GM18508 (cell line): ENCODE data around the gene C10orf105.

Experiments
- ATAC-seq: cut with Tn5 transposase; IDR thresholded peaks from one replicate; pipeline ENCODE4 v1.9.1; 2021; ENCODE audit warnings: moderate number of reproducible peaks; ENCODE audit not compliant: insufficient read depth, unreplicated experiment

C10orf105 gene, protein sequence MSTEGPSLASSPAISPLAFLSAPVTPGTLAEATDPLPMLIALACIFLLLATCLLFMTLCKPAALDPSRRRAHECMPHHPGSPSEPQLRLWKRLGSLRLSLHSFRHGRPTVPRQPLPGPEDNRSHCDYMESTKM

DNA sequence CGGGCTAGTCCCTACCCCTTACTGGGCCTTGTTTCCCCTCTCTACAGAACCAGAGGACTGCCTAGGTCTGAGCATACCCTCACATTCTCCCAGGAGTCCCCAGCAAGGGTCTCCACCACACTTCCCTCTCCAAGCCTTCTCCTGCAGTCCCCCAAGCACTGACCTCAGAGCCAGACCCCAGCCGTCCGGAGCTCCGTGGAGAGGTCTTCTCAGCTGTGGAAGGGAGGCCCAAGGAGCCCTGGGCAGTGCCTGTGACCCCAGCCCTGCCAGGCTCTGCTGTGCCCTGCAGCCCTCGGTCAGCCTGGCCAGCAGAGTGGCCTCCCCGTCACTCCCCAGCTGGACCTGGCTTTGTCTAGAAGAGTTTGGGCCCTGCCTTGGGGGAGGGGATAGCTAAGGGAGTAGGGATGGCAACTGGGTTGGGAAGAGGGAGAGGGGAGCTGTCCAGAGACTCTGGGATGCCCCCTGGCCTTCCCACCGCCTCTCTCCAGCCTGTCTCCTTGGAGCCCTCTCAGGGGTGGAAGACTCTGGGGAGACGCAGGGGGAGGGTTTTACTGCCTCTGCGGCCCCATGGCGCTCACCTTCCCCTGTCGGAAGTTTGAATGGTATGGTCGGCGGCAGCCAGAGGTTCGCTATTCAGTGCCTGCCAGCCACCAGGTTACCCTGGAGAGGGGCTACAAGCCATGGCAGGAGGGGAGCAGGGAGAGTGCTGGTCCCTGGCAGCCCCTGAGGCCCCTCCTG lies at the start of gene C10orf105:
C10orf105 (minus strand) TSS at position 315 of the 738 bp plus-strand sequence. CDS start 3,441 bp downstream, outside the sequence.
- ATAC-seq = no peak

DNA sequence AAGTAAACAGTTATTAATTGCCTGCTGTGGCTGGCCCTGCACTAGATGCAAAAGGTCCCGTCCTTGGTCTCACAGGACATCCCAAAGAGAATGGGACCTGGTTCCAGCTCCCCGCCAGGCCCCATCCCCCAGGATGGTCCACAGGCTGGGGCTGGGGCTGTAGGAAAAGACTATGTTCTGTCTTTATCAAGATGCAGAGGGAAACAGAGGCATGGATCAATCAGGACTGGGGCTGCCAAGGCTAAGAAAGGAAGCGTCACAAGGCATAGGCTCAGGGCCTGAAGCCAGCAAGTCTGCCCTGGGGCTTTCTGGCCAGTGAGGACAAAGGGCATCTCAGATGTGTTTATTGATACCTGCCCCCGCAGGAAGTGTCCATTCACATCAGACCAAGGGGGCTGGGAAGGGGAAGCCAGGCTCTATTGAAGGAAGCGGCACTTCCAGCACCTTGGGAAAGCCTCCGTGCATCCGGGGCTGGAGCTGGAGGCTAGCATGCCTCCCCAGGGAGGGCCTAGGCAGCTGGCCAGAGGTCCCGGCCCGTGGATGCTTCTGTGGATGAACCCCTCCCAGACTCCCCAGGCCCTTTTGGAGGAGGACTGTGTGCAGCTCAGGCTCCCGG lies 48.0 kb upstream of the C10orf105 start:
- no peak for ATAC-seq

GRCh38 chr10:71766717-71767419 lies 47.3 kb upstream of the C10orf105 start:
- no peak for ATAC-seq

DNA sequence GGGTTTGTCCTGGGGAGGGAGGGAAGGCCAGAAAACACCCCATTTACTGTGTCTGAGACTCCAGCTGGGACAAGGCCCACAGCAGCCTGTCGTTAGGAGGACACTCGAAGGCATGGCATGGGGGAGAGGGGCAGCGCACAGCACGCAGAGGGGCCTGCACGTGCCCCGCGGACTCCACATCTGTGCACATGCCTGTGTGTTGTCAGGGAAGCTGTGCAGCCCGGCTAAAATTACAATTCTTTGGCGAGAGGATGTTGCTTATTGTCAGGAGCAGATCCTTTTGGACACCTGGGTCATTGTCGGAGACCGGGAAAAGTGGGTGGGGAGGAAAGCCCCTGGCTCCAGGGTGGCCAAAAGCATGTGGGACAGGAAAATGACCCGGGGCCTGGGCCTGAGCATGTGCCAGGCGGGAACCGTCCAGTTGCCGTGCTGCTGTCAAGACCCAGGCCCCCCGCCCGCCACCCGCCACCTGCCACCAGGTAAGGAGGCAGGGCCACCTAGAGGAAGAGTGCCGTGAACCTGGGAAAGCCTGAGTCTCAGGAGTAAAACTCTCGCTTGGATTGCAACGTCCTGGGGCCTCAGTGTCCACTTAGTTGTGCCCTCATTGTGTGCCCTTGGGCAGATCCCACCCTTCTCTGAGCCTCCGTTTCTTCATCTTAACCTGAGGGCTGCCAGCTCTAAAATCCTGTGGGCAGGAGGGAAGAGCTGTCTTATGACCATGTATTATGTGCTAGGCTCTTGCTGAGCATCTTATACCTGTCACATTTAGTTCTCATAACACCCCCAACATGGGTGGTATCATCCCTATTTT lies 46.5 kb upstream of the C10orf105 start:
- ATAC-seq = no peak

- no peak for ATAC-seq
Observed at GRCh38 chr10:71765176-71765904, 45.8 kb upstream of the C10orf105 start.

DNA sequence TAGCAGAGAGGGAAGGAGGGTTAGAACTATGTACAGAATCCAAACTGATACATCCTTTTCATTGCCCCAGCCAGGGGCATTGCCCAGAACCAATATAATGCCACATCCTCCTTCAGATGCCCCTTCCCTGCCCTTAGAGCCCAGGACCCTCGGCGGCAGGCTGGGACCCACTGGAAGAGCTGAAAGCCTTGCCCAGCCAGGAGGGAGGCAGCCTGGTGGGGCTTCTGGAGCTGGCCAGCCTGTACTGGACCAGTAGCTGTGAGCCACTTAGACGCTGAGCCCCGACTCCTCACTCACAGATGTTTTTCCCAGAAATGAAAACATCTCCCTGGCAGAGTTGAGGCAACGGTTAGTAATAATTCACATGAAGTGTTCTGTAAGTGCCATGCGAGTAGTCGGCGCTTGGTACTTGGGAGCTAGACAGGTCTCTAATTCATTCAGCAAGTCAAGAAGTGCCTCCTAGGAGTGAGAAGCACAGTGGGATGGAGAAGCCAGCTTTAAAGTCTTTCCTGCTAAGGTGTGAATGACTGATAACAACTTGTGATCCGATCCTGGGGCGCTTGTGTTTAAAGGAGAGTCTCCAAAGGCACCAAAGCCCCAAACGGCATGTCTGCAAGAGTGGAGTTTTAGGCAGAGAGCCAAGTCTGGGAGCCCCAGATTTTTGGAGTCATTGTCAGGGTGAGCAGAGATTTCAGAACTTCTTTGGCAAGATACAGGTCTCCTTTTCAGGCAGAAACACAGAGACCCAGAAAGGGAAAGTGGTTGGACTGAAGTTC lies 44.0 kb upstream of the C10orf105 start:
- ATAC-seq = no peak

DNA sequence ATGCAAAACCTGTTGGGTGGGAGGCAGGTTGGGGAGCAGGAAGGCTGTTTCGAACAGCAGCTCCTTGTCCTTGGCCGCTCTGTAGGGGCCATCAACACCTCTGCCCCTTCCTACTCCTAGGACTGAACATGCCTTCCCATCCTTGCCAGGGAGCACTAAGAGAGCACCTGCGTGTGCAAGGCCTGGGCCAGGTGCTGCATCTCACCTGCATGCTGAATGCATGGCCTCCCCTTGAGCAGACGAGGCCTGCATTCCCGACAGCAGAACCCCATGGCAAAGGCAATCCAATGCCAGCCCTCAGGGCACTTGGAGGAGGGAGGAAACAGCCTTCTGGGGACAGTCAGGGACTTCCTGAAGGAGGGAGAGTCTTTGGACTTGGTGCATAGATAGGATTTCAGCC lies 42.7 kb upstream of the C10orf105 start:
- ATAC-seq = no peak

GRCh38 chr10:71761541-71762113 lies 42.0 kb upstream of the C10orf105 start:
- no peak for ATAC-seq

DNA sequence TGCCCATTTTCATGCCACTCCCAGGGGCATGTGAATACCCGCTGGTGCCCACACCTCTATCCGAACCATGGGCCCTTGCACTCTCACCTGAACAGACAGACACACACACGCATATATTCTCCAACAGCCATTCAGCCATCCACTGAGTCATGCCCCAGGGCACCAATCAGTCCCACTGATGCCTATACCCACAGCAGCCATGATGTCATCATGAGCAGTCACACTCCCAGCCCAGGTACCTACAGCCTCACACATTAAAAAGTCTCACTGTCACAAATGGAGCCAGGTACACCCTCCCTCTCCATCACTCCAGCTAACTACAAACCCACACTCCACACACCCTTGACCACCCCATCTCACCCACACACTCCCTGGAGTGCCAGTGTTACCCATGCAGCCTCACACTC lies 41.5 kb upstream of the C10orf105 start:
- ATAC-seq = no peak

GRCh38 chr10:71757399-71757922 lies 37.9 kb upstream of the C10orf105 start:
- ATAC-seq = no peak

- ATAC-seq = no peak
Observed at GRCh38 chr10:71756311-71757191, 37.0 kb upstream of the C10orf105 start.

DNA sequence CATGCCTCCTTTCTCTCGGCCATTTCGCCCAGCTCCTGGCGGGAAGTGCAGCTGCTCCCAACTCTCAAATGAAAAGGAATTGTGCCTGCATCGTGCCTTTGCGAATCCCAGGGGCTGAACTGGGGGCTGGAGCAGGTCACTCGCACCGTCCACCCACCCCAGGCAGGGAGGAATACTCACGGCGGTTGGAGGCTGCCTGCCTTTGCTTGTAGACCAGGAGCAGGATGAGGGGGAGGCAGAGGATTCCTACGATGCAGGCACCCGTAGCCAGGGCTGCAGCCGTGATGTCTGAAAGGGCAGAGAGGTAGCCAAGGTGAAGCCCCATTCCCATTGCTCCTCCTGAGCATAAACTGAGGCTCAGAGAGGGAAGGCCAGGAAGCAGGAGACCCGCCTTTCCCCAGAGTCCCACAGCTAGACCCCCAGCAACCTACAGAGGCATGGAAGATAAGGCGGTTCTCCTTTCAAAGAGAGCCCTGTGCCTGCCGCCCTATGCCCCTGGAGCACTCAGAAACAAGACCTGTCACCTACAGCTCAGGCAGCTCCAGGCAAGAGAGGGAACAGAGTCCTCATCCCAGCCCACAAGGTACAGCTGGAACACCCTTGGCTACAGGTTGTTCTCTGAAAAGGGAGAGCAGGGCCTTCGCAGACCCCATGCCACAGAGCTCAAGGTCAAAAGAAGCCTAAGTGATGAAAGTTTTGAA lies 35.8 kb upstream of the C10orf105 start:
- ATAC-seq = no peak

DNA sequence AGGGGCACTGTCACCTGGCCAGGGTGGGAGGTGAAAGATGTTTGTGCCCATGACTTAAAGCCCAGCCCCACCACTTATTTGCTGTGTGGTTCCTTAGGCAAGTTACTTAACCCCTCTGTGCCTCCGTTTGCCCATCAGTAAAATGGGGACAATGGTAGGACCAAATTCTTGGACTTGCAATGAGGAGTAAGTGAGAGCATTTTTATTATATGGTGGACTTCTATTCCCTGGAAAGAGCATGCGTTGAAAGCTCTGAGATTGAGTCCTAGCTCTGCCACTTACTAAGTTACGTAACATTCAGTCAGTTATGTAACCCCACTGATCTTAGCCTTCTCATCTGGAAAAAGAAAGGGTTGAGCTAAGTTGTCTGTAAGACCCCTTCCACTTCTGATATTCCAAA lies 35.0 kb upstream of the C10orf105 start:
- ATAC-seq = no peak

DNA sequence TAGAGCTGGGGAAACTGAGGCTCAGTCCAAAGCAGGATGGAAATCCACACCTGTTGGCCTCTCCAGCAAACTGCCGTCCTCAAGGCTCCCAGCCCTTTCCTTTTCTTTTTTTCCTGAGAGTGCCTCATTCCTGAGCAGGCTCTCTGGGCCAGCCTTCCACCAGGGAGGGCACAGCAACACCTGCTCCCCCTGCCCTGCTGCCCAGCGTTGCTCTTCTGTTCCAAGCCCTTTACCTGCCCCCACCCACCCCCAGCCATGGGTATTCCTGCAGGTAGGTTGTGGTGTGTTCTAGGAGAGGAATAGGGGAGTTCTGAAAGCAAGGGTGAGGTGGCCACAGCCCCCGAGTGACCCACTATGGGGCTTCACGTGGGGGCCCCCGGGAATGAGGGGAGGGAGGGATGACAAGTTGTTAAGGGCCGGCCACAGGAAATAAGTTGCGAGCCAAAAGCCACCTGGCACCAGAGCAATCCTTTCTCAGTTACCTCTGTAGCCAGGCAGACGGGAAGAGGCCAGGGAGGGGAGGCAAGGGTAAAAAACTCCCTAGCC lies 34.5 kb upstream of the C10orf105 start:
- no peak for ATAC-seq

- ATAC-seq = no peak
Observed at GRCh38 chr10:71753091-71753959, 33.7 kb upstream of the C10orf105 start.
